RPMI8226 (cell line): ENCODE data around the gene GOLGA6L24.
"Not testable (repeated sequence)": the region's sequence is repeated elsewhere in the genome, so short reads cannot be mapped to it uniquely, and the experiment has no call there.

Source experiments
- DNase-seq: peaks from one replicate; pipeline ENCODE4 v3.0.0-alpha.2; 2015

The GOLGA6L24 gene

GRCh38 chr15:28357984-28358383, at the start of gene GOLGA6L24:
Gene GOLGA6L24, minus strand, starts transcription at chr15:28358084. Its CDS starts 61 bp downstream, at chr15:28358023.
- DNase-seq, result not testable (repeated sequence)

- not testable (repeated sequence) for DNase-seq
Measured at GRCh38 chr15:28402774-28403435, 45.0 kb upstream of the GOLGA6L24 start.

- not testable (repeated sequence) for DNase-seq
Measured at GRCh38 chr15:28396022-28396421, 38.1 kb upstream of the GOLGA6L24 start.

GRCh38 chr15:28380053-28380452, 22.2 kb upstream of the GOLGA6L24 start:
- DNase-seq, result not testable (repeated sequence)

- not testable (repeated sequence) for DNase-seq
Measured at GRCh38 chr15:28378364-28378763, 20.5 kb upstream of the GOLGA6L24 start, which contains the start of gene GOLGA8F. Gene GOLGA8F, plus strand, starts transcription at chr15:28378664. Its CDS starts 98 bp downstream, at chr15:28378762.

GRCh38 chr15:28365502-28365901, 7.6 kb upstream of the GOLGA6L24 start:
- DNase-seq, result not testable (repeated sequence)

- not testable (repeated sequence) for DNase-seq
Measured at GRCh38 chr15:28322129-28322588, 35.7 kb downstream of the GOLGA6L24 start, which contains the start of gene HERC2. Gene HERC2, minus strand, starts transcription at chr15:28322179. Its CDS starts 746 bp downstream, at chr15:28321433.

GRCh38 chr15:28321358-28322078, 36.4 kb downstream of the GOLGA6L24 start:
- not testable (repeated sequence) for DNase-seq

GRCh38 chr15:28319725-28320124, 38.2 kb downstream of the GOLGA6L24 start:
- not testable (repeated sequence) for DNase-seq

- DNase-seq, result not testable (repeated sequence)
Measured at GRCh38 chr15:28318828-28319227, 39.1 kb downstream of the GOLGA6L24 start.

- not testable (repeated sequence) for DNase-seq
Measured at GRCh38 chr15:28318122-28318521, 39.8 kb downstream of the GOLGA6L24 start.

- not testable (repeated sequence) for DNase-seq
Measured at GRCh38 chr15:28316958-28317357, 40.9 kb downstream of the GOLGA6L24 start.

GRCh38 chr15:28310454-28310853, 47.4 kb downstream of the GOLGA6L24 start:
- not testable (repeated sequence) for DNase-seq

GRCh38 chr15:28308718-28309117, 49.2 kb downstream of the GOLGA6L24 start:
- DNase-seq, result not testable (repeated sequence)
